Breast epithelium (tissue), 4 donors: ENCODE data around the gene ARHGEF33. TPM values are rescaled to one million over a fixed set of nuclear protein-coding genes. Genes with fewer than 3 reads are reported as not detected.

Experiments used
- DNase-seq, 2 donors: peaks; one replicate each; pipeline ENCODE4 v3.0.0-alpha.2; 2019; ENCODE audit warnings: low spot score in 2 of 2
- H3K27ac ChIP-seq, 2 donors: fragments of 200-600 bp; sonication (generic) in 1 of 2; one replicate each; pipeline ENCODE4 v1.5.1; 2016 to 2019; ENCODE audit warnings: mild to moderate bottlenecking in 1 of 2
- H3K27me3 ChIP-seq, 2 donors: fragments of 200-600 bp; sonication (generic) in 1 of 2; one replicate each; pipeline versions ENCODE4 v1.5.1 to v1.6.0; 2017 to 2019; ENCODE audit warnings: control low read depth in 1 of 2, mild to moderate bottlenecking in 1 of 2
- H3K36me3 ChIP-seq: fragments of 200-600 bp; one replicate; pipeline ENCODE4 v1.5.1; 2019
- H3K4me1 ChIP-seq, 2 donors: fragments of 200-600 bp; sonication (generic); one replicate each; pipeline ENCODE4 v1.5.1; 2016 to 2019; ENCODE audit warnings: control low read depth in 1 of 2
- H3K4me3 ChIP-seq, 3 donors: fragments of 200-600 bp; sonication (generic); 1 replicate in 2 of 3; 2 replicates in 1 of 3; pipeline ENCODE4 v1.5.1; 2016 to 2019; ENCODE audit warnings: mild to moderate bottlenecking in 3 of 3, moderate library complexity in 2 of 3
- H3K9me3 ChIP-seq, 2 donors: fragments of 200-600 bp; sonication (generic) in 1 of 2; one replicate each; pipeline ENCODE4 v1.5.1; 2016 to 2019; ENCODE audit warnings: control low read depth in 1 of 2
- POLR2A ChIP-seq: fragments of 450-650 bp; IDR thresholded peaks from one replicate; pipeline ENCODE4 v1.6.1; 2016; ENCODE audit warnings: antibody characterized with exemption, mild to moderate bottlenecking, moderate library complexity
- POLR2AphosphoS5 ChIP-seq, 3 donors: sonication (generic); formaldehyde crosslinking; IDR thresholded peaks; one replicate each; pipeline ENCODE4 v1.6.1; 2017; ENCODE audit warnings: antibody characterized with exemption in 3 of 3
- intact Hi-C: fragments of 100-400 bp; cut with DNase I; formaldehyde crosslinking; loops from one replicate; pipeline ENCODE4 v1.15.1; 2023; ENCODE audit warnings: low total_unique reads
- total RNA-seq, 3 donors: library from RNA; depleted of rRNA; stranded (reverse); fragments of >200 nt; gene quantifications; one replicate each; pipeline ENCODE4 v1.1.0, GENCODE V29; 2016
- TF ChIP-seq, protein P1 (sequence below), 3 donors: fragments of 450-650 bp; IDR thresholded peaks; one replicate each; pipeline ENCODE4 v1.5.1; 2016 to 2017; ENCODE audit warnings: antibody characterized with exemption in 3 of 3, mild to moderate bottlenecking in 3 of 3, moderate library complexity in 3 of 3

ARHGEF33 gene
- total RNA-seq = 1 to 10 TPM; 1.6 to 2.2 (median 1.9) TPM

GRCh38 chr2:38889575-38889974, at the start of gene ARHGEF33:
Gene ARHGEF33 (plus strand): TSS chr2:38889875. CDS start chr2:38919448, 29,573 bp downstream.
- H3K36me3 ChIP-seq = no peaks in the 10 kb centered on the region
- no peaks in the 10 kb centered on the region for H3K9me3 ChIP-seq
- no peak for TF ChIP-seq POLR2AphosphoS5 (IDR thresholded peaks at IDR 0.05)
- TF ChIP-seq, protein P1, sequence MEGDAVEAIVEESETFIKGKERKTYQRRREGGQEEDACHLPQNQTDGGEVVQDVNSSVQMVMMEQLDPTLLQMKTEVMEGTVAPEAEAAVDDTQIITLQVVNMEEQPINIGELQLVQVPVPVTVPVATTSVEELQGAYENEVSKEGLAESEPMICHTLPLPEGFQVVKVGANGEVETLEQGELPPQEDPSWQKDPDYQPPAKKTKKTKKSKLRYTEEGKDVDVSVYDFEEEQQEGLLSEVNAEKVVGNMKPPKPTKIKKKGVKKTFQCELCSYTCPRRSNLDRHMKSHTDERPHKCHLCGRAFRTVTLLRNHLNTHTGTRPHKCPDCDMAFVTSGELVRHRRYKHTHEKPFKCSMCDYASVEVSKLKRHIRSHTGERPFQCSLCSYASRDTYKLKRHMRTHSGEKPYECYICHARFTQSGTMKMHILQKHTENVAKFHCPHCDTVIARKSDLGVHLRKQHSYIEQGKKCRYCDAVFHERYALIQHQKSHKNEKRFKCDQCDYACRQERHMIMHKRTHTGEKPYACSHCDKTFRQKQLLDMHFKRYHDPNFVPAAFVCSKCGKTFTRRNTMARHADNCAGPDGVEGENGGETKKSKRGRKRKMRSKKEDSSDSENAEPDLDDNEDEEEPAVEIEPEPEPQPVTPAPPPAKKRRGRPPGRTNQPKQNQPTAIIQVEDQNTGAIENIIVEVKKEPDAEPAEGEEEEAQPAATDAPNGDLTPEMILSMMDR (IDR thresholded peaks at IDR 0.05) = no peak
- no peaks in the 10 kb centered on the region for H3K4me1 ChIP-seq
- H3K4me3 ChIP-seq = no peak within 1 kb of the TSS
- no peak within 1 kb of the TSS for H3K27ac ChIP-seq
- intact Hi-C loops = no loop called here
- DNase-seq = no peak
- H3K27me3 ChIP-seq = no peaks in the 10 kb centered on the region

- Histone ChIP-seq H3K4me1 (no peaks in the 10 kb centered on the region), H3K27me3 (no peaks in the 10 kb centered on the region), H3K36me3 (no peaks in the 10 kb centered on the region), H3K27ac (no peak overlapping the region), H3K4me3 (no peak overlapping the region), H3K9me3 (no peaks in the 10 kb centered on the region)
- TF ChIP-seq, protein P1 (IDR thresholded peaks at IDR 0.05) = no peak
- TF ChIP-seq POLR2A (no peak), POLR2AphosphoS5 (IDR thresholded peaks at IDR 0.05) (no peak)
- intact Hi-C loops = no loop called here
- no peak for DNase-seq
Observed at GRCh38 chr2:38850045-38850444, 39.6 kb upstream of the ARHGEF33 start.

- Histone ChIP-seq H3K9me3 (no peaks in the 10 kb centered on the region), H3K4me1 (no peaks in the 10 kb centered on the region), H3K36me3 (no peaks in the 10 kb centered on the region), H3K4me3 (no peak overlapping the region), H3K27ac (no peak overlapping the region), H3K27me3 (no peaks in the 10 kb centered on the region)
- intact Hi-C loops = no loop called here
- TF ChIP-seq, protein P1 (IDR thresholded peaks at IDR 0.05) = no peak
- TF ChIP-seq POLR2AphosphoS5 (IDR thresholded peaks at IDR 0.05) = no peak
- TF ChIP-seq POLR2A = no peak
- DNase-seq = no peak
Observed at GRCh38 chr2:38856165-38856564, 33.5 kb upstream of the ARHGEF33 start.

DNA sequence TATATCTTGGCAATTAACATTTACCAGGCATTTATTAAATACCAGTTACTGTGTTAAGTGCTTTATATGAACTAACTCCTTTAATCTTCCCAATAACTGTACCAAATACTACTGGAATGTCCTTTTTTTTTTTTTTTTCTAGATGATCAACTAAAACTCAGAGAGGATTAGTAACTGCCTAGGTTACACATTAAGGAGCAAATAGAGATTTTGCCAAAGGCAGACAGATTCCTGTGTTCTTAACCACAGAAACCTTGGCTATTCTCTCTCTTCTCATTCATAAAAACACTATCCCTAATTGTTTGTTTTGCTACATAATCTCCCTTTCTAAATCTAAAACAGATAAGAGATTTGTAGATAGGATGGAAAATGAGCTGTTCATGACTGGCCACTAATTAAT, 27.2 kb upstream of the ARHGEF33 start:
- Histone ChIP-seq H3K36me3 (no peaks in the 10 kb centered on the region), H3K4me3 (no peak overlapping the region), H3K27me3 (no peaks in the 10 kb centered on the region), H3K27ac (no peak overlapping the region), H3K4me1 (no peaks in the 10 kb centered on the region), H3K9me3 (no peaks in the 10 kb centered on the region)
- TF ChIP-seq POLR2AphosphoS5 (IDR thresholded peaks at IDR 0.05) (no peak), POLR2A (no peak)
- TF ChIP-seq, protein P1 (IDR thresholded peaks at IDR 0.05) = no peak
- DNase-seq = no peak
- intact Hi-C loops = no loop called here

DNA sequence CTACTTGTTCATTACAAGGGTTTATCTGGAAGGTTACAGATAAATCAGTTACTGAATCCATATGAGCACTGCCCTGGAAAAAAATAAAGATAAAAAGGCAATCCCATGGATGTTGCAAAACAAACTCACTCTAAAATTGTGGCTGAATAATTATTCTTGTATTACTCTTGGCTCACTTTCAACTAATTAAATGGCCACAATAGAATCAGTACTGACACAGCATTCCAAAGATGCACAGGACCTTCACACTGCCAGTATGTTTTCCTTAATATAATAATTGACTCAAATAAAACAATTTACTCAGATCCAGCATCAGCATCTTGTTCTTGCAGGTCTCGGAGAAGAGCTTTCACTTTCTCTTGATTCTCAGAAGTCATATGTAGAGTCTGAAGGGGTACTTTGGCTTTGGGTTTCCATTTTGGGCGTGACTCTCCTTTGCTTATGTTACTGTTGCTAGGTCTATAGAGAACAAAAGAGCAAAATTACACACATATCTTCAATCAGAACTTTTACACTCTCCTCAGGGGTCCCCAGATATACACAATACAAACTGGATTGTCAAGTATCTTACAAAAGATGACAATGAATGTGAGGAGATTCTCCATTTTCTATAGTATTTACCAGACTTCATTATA, 26.5 kb upstream of the ARHGEF33 start:
- Histone ChIP-seq H3K9me3 (no peaks in the 10 kb centered on the region), H3K27me3 (no peaks in the 10 kb centered on the region), H3K4me3 (no peak overlapping the region), H3K27ac (no peak overlapping the region), H3K36me3 (no peaks in the 10 kb centered on the region), H3K4me1 (no peaks in the 10 kb centered on the region)
- TF ChIP-seq POLR2AphosphoS5 (IDR thresholded peaks at IDR 0.05) (no peak), POLR2A (no peak)
- TF ChIP-seq, protein P1 (IDR thresholded peaks at IDR 0.05) = no peak
- intact Hi-C loops = no loop called here
- no peak for DNase-seq
